ENCODE results near the gene CDH4.
A peak's percentile ranks its signal among the peaks of the same experiment; 100 is the strongest.

The CDH4 gene

DNA sequence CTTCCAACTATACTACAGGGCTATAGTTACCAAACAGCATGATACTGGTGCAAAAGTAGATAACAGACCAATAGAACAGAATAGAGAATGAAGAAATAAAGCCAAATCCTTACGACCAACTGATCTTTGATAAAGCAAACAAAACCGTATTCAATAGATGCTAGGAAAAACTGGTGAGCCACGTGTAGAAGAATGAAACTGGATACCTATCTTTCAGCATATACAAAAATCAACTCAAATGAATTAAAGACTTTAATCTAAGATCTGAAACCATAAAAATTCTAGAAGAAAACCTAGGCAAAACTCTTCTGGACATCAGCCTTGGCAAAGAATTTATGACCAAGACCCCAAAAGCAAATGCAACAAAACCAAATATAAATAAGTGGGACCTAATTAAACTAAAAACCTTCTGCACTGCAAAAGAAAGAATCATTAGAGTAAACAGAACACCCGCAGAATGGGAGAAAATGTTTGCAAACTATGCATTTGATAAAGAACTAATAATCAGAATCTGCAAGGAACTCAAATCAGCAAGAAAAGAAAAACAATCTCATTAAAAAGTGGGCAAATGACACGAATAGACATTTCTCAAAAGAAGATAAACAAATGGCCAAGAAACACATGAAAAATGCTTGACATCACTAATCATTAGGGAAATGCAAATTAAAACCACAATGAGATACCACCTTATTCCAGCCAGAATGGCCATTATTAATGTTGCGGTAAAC, 703.8 kb downstream of the CDH4 start:
- DNase-seq (ENCODE audit: low read depth): no peak
- TF ChIP-seq, protein P1, sequence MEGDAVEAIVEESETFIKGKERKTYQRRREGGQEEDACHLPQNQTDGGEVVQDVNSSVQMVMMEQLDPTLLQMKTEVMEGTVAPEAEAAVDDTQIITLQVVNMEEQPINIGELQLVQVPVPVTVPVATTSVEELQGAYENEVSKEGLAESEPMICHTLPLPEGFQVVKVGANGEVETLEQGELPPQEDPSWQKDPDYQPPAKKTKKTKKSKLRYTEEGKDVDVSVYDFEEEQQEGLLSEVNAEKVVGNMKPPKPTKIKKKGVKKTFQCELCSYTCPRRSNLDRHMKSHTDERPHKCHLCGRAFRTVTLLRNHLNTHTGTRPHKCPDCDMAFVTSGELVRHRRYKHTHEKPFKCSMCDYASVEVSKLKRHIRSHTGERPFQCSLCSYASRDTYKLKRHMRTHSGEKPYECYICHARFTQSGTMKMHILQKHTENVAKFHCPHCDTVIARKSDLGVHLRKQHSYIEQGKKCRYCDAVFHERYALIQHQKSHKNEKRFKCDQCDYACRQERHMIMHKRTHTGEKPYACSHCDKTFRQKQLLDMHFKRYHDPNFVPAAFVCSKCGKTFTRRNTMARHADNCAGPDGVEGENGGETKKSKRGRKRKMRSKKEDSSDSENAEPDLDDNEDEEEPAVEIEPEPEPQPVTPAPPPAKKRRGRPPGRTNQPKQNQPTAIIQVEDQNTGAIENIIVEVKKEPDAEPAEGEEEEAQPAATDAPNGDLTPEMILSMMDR (IDR thresholded peaks at IDR 0.05; ENCODE audit: low read length, missing control alignments): no peak
- no peak overlapping the region for H3K4me3 ChIP-seq (replicated peaks; ENCODE audit: low read depth, low read length)

DNA sequence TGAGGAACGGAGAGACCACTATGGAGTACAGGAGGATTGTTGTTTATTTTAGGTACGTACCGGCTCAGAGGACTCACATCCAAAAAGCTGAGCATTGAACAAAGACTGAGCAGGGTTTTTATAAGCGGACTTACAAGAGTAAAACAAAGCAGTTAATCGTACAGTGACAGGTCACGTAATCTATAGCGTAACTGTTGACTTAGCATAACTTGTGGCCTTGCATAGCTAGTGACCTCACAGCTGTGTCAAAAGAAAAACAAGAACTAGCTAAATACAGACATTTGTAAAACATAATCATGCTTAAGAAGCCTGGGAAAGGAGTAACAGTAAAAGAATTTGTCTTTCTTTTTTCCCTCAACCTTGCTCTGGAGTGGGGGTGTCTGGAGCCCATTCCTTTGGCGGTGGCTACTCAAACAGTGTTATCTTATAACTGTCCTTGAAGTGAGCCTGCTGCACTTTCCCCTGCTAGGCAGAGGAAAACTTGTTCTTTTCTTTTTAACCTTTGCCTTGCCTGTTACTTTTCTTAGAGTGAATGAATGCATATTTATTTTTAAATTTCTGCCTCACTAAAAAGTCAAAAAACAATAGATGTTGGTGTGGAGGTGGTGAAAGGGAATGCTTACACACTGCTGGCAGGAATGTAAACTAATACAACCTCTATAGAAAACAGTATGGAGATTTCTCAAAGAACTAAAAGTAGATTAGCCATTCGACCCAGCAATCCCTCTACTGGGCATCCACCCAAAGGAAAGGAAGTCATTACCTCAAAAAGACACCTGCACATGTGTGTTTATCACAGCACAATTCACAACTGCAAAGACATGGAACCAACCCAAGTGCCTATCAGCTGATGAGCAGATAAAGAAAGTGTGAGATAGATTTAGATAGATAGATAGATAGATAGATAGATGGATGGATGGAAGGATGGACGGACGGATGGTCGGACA, 704.6 kb downstream of the CDH4 start:
- TF ChIP-seq, protein P1 (IDR thresholded peaks at IDR 0.05; ENCODE audit: low read length, missing control alignments): no peak
- peak; percentile 39 for DNase-seq (ENCODE audit: low read depth)
- no peak overlapping the region for H3K4me3 ChIP-seq (replicated peaks; ENCODE audit: low read depth, low read length)

DNA sequence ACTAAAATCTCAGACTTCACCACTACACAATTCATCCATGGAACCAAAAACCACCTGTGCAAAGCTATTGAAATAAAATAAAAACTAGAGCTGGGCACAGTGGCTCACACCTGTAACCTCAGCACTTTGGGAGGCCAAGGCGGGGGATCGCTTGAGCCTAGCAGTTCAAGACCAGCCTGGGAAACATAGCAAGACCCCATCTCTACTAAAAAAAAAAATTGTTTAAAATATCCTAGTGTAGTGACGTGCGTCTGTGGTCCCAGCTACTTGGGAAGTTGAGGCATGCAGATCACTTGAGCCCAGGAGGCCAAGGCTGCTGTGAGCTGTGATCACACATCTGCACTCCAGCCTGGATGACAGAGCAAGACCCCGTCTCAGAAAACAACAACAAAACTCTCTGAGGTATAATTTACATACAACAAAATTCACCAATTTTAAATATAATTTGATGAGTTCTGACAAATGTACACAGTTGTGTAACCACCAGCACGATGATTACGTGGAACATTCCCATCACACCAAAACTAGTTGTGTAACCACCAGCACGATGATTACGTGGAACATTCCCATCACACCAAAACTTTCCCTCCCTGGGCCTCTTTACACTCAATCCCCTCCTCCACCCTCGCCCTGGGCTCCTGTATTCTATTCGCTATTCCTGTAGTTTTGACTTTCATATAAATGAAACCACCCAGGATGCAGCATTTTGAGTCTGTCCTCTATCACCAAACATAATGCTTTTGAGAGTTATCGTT, 706.1 kb downstream of the CDH4 start:
- no peak for DNase-seq (ENCODE audit: low read depth)
- TF ChIP-seq, protein P1 (IDR thresholded peaks at IDR 0.05; ENCODE audit: low read length, missing control alignments): no peak
- no peak overlapping the region for H3K4me3 ChIP-seq (replicated peaks; ENCODE audit: low read depth, low read length)

DNA sequence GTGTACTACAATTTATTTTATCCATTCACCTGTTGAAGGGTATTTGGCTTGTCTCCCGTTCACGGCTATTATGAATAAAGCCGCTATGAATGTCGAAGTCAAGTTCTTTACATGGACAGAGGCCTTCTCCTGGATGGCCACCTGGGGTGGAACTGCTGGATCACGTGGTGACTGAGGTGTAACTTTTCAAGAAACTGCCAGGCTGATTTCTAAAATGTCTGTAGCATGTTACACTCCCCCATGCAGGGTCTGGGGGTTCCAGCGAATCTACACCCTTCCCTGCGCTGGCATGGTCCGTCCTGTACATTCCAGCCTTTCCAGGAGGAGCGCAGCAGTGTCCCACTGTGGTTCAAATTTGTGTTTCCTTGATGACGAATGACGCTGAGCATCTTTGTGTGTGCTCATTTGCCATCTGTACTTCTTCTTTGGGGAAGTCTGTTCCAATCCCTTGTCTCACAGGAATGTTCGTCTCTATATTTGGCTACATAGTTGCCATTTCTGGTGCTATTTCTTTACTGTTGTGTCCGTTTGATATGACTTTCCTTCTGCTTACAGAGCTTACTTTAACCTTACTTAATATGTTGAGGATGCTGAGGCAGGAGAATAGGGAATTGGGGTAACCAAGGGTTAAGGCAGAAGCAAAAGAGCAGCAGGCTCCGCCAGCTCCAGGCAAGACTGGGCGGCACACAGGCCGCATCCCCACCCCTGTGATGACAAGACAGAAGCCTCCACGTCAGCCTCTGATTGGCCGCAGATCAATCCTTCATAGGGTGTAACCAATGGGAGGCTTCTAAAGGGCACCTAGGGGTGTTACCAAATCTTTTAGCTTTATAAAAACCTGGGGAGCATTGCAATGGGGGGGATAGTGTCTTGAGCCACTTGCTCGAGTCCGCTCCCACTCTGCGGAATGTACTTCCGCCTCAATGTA, 707.0 kb downstream of the CDH4 start:
- no peak for DNase-seq (ENCODE audit: low read depth)
- H3K4me3 ChIP-seq (replicated peaks; ENCODE audit: low read depth, low read length): no peak overlapping the region
- TF ChIP-seq, protein P1 (IDR thresholded peaks at IDR 0.05; ENCODE audit: low read length, missing control alignments): no peak

DNA sequence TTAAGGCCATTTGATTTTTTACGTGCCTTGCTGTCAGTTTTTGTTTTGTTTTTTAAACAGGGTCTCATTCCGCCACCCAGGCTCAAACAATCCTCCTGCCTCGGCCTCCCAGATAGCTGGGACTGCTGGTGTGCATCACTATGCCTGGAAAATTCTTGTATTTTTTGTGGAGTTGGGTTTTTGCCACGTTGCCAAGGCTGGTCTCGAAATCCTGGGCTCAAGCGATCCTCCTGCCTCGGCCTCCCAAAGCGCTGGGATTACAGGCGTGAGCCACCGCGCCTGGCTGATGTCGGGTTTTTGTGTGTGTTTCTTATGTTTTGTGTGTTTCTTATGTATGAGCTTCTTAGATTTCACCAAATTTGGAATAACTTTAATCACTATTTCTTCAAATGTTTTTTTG, 708.8 kb downstream of the CDH4 start:
- DNase-seq (ENCODE audit: low read depth): no peak
- TF ChIP-seq, protein P1 (IDR thresholded peaks at IDR 0.05; ENCODE audit: low read length, missing control alignments): no peak
- H3K4me3 ChIP-seq (replicated peaks; ENCODE audit: low read depth, low read length): no peak overlapping the region

DNA sequence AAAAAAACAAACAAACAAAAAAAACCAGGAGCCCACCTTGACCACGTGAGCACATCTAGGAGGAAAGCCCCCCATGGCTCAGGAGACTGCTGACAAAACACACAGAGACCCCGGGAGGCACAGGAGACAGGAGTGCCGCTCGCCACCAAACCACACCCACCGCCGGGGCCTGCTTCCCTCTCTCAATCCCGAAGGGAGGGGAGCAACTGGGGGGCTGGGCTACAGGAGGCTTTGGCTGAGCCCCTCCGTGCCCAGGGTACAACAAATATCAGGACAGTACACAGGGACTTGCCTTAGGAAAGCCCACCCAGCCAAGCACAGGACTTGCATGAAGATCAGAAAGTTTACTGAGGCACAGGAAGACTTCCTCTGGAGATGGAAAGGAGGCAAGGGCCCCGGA, 711.1 kb downstream of the CDH4 start:
- H3K4me3 ChIP-seq (replicated peaks; ENCODE audit: low read depth, low read length): no peak overlapping the region
- TF ChIP-seq, protein P1 (IDR thresholded peaks at IDR 0.05; ENCODE audit: low read length, missing control alignments): no peak
- no peak for DNase-seq (ENCODE audit: low read depth)
